Breast epithelium (tissue), 3 donors: ENCODE results near the gene LRRC43.

Experiments
- POLR2A ChIP-seq: fragments of 450-650 bp; IDR thresholded peaks from one replicate; pipeline ENCODE4 v1.6.1; 2016; ENCODE audit warnings: antibody characterized with exemption, mild to moderate bottlenecking, moderate library complexity
- TF ChIP-seq, protein P1 (sequence below), 3 donors: fragments of 450-650 bp; IDR thresholded peaks; one replicate each; pipeline ENCODE4 v1.5.1; 2016 to 2017; ENCODE audit warnings: antibody characterized with exemption in 3 of 3, mild to moderate bottlenecking in 3 of 3, moderate library complexity in 3 of 3

DNA sequence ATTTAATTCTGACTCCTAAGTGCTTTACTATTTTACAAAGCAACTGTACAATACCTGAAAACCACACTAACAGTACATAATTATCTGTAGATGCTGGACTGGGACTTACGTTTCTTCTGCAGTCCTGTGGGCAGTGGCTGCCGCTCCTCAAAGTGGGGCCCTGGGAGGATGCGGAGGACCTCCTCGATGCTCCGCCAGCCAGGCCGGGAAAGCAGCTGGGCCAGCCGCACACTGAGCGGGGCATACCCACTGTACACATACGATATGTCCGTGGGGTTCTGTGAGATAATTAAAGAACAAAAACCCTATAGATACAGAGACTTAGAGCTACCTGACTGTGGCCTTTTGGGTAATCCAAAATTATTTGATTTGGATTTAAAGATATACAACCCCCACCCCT is 49.8 kb downstream of the LRRC43 start:
- TF ChIP-seq POLR2A = no peak
- TF ChIP-seq, protein P1, sequence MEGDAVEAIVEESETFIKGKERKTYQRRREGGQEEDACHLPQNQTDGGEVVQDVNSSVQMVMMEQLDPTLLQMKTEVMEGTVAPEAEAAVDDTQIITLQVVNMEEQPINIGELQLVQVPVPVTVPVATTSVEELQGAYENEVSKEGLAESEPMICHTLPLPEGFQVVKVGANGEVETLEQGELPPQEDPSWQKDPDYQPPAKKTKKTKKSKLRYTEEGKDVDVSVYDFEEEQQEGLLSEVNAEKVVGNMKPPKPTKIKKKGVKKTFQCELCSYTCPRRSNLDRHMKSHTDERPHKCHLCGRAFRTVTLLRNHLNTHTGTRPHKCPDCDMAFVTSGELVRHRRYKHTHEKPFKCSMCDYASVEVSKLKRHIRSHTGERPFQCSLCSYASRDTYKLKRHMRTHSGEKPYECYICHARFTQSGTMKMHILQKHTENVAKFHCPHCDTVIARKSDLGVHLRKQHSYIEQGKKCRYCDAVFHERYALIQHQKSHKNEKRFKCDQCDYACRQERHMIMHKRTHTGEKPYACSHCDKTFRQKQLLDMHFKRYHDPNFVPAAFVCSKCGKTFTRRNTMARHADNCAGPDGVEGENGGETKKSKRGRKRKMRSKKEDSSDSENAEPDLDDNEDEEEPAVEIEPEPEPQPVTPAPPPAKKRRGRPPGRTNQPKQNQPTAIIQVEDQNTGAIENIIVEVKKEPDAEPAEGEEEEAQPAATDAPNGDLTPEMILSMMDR (IDR thresholded peaks at IDR 0.05) = no peak
